SU-DHL-6 (cell line): ENCODE measurements around the gene SERPINA1.

ENCODE experiments used
- EZH2phosphoT487 ChIP-seq: fragments of 200-600 bp; sonication (generic), shearing (Covaris generic); conservative IDR thresholded peaks from 2 replicates; pipeline ENCODE4 v1.6.1; 2018; ENCODE audit warnings: mild to moderate bottlenecking, antibody characterized with exemption, low read length, moderate library complexity, mixed read lengths
- TF ChIP-seq, protein P1 (sequence below): fragments of 200-600 bp; sonication (generic); IDR thresholded peaks from one replicate; pipeline ENCODE4 v1.5.1; 2017; ENCODE audit warnings: antibody characterized with exemption, mild to moderate bottlenecking, low read length, moderate library complexity; ENCODE audit not compliant: insufficient read depth, poor library complexity, severe bottlenecking

DNA sequence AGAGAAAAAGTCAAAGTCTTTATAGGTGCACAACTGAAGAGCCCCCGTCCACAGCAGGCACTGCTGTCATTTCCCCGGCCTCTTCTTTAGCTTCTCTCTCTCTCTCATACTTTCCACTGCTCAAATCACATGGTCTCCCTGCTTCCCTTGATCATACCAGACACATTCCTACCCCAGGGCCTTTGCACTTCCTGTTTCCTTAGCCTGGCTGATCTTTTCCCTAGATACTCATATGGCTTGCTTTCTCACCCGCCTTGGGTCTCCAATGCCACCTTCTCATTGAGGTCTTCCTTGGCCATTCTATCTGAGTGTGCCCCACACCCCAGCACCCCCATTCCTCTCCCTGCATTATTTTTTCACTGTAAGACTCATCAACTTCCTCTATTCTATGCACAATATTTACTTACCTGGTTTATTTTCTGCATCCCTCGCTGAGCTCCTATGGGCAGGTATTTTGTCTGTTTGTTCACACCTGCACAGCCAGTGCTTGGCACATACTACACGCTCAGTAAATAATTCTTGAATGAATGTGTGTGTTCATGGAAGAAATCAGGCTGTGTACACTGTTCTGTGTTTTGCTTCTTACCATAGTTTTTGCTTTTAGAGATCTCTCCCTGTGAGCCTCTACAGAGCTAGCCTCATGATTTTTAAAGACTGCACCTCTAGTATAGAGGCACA, 31.9 kb downstream of the SERPINA1 start:
- TF ChIP-seq, protein P1, sequence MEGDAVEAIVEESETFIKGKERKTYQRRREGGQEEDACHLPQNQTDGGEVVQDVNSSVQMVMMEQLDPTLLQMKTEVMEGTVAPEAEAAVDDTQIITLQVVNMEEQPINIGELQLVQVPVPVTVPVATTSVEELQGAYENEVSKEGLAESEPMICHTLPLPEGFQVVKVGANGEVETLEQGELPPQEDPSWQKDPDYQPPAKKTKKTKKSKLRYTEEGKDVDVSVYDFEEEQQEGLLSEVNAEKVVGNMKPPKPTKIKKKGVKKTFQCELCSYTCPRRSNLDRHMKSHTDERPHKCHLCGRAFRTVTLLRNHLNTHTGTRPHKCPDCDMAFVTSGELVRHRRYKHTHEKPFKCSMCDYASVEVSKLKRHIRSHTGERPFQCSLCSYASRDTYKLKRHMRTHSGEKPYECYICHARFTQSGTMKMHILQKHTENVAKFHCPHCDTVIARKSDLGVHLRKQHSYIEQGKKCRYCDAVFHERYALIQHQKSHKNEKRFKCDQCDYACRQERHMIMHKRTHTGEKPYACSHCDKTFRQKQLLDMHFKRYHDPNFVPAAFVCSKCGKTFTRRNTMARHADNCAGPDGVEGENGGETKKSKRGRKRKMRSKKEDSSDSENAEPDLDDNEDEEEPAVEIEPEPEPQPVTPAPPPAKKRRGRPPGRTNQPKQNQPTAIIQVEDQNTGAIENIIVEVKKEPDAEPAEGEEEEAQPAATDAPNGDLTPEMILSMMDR = no peak
- TF ChIP-seq EZH2phosphoT487 = no peak
